Measurements from ENCODE around the gene CD3G. TPM values are rescaled to one million over a fixed set of nuclear protein-coding genes. Genes with fewer than 3 reads are reported as not detected.

CD3G gene
- total RNA-seq, 4 donors from 2014 or later: 0.12 to 0.59 (median 0.37) TPM

DNA sequence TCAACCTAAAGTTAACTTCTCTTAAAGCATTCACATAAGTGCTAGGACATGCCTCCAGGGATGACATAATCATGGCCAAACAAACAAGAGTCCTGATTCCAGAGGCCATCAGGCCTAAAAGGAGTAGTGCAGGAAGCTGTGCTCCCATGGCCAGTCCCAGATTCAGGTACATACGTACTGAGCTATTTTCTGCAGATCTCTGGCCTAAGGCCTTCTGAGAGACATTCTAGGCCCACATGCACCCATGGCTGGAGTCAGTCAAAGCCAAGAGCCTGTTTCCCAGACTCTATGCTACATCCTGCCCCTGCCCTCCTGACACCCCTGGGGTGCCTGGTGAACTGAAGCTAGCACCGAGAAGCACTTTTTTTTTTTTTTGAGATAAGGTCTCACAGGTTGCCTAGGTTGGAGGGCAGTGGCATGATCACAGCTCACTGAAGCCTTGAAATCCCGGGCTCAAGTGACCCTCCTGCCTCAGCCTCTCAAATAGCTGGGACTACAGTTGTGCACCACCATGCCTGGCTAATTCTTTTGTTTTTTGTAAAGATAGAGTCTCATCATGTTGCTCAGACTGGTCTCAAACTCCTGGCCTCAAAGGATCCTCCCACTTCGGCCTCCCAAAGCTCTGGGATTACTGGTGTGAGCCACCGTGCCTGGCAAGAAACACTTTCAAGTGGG lies 2.2 kb upstream of the CD3G start:
- intact Hi-C loops (cut with DNase I; ENCODE audit: low total_unique reads): no loop called here
- WGBS, 2 donors: 88 to 90% methylated on average over 5 of the region's 5 CpGs
- no peak for DNase-seq (ENCODE audit: low spot score in 2 of 2)
- no peak for TF ChIP-seq CTCF (IDR thresholded peaks at IDR 0.05)
- no peak for TF ChIP-seq POLR2A (IDR thresholded peaks at IDR 0.05)
- no peak overlapping the region for H3K4me3 ChIP-seq (ENCODE audit: low read depth, poor library complexity, severe bottlenecking)

GRCh38 chr11:118342503-118343161 lies 1.5 kb upstream of the CD3G start, which contains the start of gene CD3D:
Gene CD3D (minus strand): TSS chr11:118342705. CDS start chr11:118342607, 98 bp downstream.
- no peak within 1 kb of the TSS for H3K4me3 ChIP-seq (ENCODE audit: low read depth, poor library complexity, severe bottlenecking)
- DNase-seq (ENCODE audit: low spot score in 2 of 2): no peak
- TF ChIP-seq POLR2A (IDR thresholded peaks at IDR 0.05) (no peak), CTCF (IDR thresholded peaks at IDR 0.05) (no peak)
- 78 to 87% methylated on average over 13 of the region's 13 CpGs for WGBS, 2 donors
- intact Hi-C loops (cut with DNase I; ENCODE audit: low total_unique reads): no loop called here

- TF ChIP-seq POLR2A (IDR thresholded peaks at IDR 0.05) (no peak), CTCF (IDR thresholded peaks at IDR 0.05) (no peak)
- no peak overlapping the region for H3K4me3 ChIP-seq (ENCODE audit: low read depth, poor library complexity, severe bottlenecking)
- intact Hi-C loops (cut with DNase I; ENCODE audit: low total_unique reads): no loop called here
- 64 to 85% methylated on average over 9 of the region's 9 CpGs for WGBS, 2 donors
- DNase-seq (ENCODE audit: low spot score in 2 of 2): no peak
These were observed 896 bp upstream of the CD3G start for GRCh38 chr11:118343248-118343647.

- 38 to 41% methylated on average over 6 of the region's 6 CpGs for WGBS, 2 donors
- intact Hi-C loops (cut with DNase I; ENCODE audit: low total_unique reads): no loop called here
- DNase-seq (ENCODE audit: low spot score in 2 of 2): no peak
- TF ChIP-seq POLR2A (IDR thresholded peaks at IDR 0.05) (no peak), CTCF (IDR thresholded peaks at IDR 0.05) (no peak)
- no peak overlapping the region for H3K4me3 ChIP-seq (ENCODE audit: low read depth, poor library complexity, severe bottlenecking)
These were observed 5.3 kb downstream of the CD3G start for GRCh38 chr11:118349475-118349874.

- no peak overlapping the region for H3K4me3 ChIP-seq (ENCODE audit: low read depth, poor library complexity, severe bottlenecking)
- intact Hi-C loops (cut with DNase I; ENCODE audit: low total_unique reads): no loop called here
- no peak for TF ChIP-seq CTCF (IDR thresholded peaks at IDR 0.05)
- no peak for TF ChIP-seq POLR2A (IDR thresholded peaks at IDR 0.05)
- WGBS, 2 donors: 11% methylated on average over 6 of the region's 6 CpGs
- no peak for DNase-seq (ENCODE audit: low spot score in 2 of 2)
These were observed 9.1 kb downstream of the CD3G start for GRCh38 chr11:118353084-118353710.

Data from lower leg skin (tissue), 4 donors.